ENCODE results near the gene SRF.

The SRF gene

DNA sequence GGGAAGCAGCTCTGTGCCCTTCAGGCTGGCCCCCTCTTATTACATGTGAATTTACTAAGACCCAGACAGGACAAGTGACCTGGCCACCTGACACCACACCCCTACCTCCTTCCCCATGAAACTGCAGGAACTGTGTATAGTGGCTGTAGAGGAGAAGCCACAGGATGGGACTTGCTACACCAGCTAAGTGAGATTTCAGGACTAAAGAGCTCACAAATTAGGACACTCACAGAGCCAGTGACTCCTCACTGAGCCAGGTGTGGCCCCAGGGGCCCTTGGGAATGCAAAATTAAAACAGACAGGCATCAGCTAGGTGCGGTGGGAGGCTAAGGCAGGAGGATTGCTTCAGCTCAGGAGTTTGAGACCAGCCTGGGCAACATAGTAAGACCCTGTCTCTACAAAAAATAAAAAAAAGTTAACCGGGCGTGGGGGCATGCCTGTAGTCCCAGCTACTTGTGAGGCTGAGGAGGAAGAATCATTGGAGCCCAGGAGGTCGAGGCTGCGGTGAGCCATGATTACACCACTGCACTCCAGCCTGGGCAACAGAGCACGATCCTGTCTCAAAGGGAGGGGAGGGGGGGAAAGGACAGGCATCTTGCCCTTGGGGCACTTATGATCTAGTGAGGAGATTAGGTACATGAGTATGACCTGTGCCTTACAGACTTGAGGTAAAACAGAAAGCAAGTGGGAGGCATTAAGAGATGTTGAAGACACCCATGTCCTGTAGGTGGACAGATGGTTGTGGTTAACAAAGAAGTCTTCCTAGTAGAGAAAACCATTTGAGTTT lies 23.2 kb upstream of the SRF start:
- ATAC-seq (no peak), DNase-seq (no peak)

DNA sequence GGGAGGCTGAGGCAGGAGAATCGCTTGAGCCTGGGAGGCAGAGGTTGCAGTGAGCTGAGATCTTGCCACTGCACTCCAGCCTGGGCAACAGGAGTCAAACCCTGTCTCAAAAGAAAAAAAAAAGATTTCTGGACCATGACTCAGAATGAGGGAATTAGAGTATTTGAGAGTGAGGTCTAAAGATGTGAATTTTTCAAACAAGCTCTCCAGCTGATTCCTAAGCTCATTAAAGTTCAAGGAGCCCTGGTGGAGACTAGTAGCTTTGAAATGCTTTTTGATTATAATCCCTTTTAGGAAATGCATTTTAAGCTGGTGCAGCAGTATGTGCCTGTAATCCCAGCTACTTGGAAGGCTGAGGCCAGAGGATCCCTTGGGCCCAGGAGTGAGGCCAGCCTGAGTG lies 21.8 kb upstream of the SRF start:
- ATAC-seq (no peak), DNase-seq (no peak)

DNA sequence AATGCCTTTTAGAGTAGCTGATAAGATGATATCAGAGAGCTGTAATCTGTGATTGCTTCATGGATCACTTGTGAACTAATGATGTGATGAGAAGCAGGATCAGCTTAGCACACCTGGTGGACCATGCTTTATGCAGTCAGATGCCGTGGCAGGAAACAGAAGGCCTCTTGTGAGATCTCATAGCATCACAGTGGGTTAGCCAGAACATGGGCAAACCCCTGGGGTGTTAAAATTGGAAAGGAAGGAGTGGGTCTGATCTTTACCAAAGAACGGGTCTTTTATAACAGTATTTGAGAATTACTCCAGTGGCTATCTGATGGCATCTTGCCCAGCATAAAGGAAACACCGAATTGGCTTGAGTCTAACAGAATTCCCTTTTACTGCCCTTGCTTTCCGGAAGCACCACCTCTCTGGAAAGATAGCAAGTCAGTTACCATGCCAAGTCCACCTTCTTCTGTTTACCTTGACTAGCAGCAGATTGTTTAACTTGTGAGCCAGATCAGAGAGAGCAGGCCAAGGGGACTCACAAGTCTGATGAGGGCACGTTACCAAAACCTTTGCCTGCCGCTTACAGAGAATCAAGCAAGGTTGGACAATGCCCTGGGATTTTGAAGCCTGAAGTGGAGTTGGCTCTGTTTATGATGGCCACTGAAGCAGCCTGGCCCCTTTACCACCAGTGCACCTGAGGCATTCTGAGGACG lies 20.9 kb upstream of the SRF start:
- DNase-seq: no peak
- no peak for ATAC-seq

DNA sequence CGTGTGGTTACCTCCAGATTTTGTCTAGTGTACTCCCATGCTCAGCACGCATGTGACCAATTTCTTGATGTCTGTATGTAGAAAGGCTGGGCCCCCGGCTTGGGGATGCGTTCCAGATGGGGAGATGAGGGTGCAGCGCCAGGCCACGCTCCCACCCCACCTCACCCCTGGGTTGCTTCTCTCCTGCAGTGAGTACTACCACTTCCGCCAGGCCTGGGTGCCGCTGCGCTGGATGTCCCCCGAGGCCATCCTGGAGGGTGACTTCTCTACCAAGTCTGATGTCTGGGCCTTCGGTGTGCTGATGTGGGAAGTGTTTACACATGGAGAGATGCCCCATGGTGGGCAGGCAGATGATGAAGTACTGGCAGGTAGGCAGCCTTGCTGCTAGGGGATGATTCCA lies 11.5 kb upstream of the SRF start:
- no peak for ATAC-seq
- no peak for DNase-seq

DNA sequence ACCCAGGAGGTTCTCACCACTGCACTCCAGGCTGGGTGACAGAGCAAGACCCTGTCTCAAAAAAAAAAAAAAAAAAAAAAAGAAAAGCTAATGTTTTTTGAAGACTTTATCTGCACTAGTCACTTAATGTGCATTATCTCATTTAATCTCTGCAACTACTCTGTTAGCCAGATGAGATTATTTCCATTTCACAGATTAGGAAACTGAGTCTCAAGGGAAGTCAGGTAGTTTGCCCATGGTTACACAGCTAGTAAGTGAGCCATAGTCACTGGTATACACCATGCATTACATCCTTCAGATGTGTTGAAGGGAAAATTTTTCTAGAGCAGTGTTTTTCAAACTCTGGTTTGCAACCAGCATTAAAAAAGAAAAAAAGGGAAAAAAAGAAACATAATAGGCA lies 7.2 kb upstream of the SRF start:
- ATAC-seq (no peak), DNase-seq (no peak)

DNA sequence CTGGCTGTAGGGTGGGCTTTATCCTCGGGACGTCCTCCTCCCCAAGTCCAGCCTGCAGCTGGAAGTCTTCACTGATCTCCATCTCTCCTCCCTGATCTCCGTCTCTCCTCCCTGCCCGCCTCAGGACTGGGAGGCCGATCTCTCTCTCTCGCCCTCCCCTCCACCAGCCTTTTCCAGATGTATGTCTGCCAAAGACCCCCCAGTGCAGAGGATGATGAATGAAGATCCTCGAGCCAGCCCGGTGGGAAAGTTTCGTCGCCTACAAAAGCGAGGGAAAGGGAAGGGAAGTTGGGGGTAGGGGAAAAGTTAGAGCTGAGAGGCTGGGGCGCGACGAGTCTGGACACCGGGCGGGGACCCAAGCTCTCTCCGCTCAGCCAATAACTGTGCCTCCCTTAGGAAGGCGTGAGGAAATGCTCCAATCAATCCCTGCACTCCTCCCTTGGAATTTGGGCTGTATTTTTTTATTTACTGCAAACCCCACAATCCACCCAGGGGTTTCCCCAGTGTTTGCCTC lies 595 bp upstream of the SRF start:
- DNase-seq (no peak), ATAC-seq (no peak)

DNA sequence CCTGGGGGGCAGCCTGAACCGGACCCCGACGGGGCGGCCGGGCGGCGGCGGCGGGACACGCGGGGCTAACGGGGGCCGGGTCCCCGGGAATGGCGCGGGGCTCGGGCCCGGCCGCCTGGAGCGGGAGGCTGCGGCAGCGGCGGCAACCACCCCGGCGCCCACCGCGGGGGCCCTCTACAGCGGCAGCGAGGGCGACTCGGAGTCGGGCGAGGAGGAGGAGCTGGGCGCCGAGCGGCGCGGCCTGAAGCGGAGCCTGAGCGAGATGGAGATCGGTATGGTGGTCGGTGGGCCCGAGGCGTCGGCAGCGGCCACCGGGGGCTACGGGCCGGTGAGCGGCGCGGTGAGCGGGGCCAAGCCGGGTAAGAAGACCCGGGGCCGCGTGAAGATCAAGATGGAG lies 636 bp downstream of the SRF start:
- peak; percentile 50 for DNase-seq

DNA sequence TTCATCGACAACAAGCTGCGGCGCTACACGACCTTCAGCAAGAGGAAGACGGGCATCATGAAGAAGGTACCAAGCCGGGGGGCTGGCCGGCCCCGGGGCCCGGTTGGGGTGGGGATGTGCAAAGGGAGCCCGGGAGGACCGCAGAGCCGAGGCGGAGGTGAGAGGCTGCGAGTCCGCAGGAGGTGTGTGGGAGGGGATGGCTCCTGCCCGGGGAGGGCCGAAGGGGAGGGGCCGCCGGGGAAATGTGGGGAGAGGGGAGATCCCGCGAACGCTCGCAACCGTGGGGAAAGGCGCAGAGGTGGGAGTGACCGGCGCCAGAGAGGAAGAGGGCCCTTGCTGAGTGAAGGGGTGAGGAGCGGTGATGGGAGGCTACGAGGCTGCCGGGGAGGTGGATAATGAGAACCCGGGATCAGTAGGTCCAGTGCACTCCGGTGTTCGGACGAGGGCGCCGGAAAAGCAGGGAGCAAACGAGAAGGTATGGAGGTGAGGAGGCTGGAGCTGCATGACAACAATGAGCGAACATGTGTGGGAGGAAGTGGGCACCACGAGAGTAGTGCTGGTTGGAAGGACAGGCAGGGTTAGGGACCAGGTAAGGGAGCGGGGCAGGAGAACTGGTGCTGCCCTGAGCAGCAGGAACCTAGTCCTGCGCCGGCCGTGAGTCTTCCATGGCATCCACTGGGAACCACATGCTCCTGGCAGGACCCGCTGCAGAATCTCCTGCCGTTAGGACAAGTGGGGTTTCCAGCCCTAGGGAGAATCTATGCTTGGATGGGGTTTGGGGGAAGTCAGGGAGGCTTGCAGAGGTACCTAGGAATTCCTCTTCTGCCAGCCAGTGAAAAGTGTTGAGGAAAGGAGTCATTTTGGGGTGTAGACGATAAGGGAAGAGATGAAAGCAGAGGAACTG lies 1.3 kb downstream of the SRF start:
- DNase-seq (peak; percentile 69), ATAC-seq (no peak)

More for the DNA sequence above, 636 bp downstream of the SRF start:
- ATAC-seq: no peak

DNA sequence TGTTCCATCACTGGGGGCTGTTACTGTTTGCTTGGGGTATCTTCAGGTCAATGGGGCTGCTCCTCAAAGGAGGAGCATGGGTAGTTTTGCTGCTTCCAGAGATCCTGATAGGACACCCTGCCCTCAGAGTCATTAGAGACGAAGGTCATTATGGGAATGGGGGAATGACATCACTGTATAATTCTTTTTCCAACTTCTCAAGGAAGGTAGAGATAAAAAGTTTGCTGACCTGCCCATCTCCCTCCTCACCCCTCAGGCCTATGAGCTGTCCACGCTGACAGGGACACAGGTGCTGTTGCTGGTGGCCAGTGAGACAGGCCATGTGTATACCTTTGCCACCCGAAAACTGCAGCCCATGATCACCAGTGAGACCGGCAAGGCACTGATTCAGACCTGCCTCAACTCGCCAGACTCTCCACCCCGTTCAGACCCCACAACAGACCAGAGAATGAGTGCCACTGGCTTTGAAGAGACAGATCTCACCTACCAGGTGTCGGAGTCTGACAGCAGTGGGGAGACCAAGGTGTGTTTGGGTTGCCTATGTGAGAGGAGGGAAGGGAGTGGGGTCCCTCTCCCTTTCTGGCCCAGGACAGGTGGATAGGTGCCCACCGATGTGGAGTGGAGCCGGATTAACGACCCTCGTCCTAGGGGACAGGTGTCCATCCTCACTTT lies 2.7 kb downstream of the SRF start:
- DNase-seq (no peak), ATAC-seq (no peak)

DNA sequence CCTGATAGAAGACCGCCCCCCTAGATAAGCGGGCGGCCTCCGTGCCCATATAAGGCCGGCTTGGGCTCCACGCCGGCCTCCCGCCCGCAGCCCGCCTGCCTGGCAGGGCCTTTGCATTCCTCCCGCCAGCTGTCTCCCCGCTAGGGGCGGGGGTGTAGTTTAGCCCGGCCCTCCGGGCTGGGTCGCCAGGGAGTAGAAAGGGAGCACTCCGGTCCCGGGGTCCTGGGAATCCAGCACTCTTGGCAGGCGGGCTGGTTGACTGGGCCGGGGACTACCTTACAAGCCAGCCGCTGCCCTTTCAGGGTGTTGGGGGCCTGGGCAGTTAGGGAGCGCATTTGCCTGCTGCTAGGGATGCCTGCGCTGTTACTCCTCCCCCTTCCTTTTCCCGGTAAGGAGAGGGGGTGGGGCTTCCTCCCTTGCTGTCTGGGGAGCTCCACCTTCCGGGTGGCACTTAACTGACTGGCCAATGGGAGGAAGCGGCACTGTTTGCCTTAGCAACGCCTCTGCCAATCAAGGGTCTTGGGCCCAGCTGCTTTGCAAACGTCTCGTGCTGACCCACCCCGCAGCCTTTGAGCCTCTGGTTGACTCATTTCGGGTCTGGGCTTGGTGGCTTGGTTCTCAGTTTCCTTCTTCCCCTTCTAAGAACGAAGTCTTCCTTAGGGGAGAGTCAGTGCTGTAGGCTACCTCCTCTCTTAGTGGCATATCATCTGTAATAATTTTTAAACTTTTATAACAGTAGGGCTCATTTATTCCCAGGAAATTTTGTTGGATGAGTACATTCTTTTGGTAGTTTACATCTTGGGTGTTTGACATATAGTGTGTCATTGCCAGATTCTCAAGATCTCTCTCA lies 3.4 kb downstream of the SRF start:
- ATAC-seq (peak; percentile 74), DNase-seq (peak; percentile 95)

DNA sequence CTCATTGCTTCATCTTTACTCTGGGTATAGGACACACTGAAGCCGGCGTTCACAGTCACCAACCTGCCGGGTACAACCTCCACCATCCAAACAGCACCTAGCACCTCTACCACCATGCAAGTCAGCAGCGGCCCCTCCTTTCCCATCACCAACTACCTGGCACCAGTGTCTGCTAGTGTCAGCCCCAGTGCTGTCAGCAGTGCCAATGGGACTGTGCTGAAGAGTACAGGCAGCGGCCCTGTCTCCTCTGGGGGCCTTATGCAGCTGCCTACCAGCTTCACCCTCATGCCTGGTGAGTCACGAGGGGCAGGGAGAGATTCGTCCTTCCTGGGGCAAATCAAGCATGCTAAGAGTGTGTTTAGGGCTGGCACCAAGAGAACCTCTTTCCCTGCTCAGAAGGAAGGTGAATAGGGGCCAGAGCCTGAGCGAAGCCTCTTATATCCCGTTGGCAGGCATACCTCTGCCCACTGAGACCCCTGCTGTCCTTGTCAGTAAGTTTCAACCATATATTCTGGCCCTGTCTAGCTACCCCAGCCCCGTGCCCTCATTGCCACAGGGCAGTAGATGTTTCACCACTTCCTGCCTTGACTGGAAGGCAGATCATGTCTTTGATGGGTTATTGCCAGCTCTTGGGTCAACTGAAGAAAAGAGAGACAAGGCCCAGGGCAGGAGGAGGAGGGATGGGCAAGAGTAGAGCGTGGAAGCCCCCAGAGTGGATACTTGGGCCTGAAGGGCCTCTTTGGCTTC lies 4.8 kb downstream of the SRF start:
- ATAC-seq (no peak), DNase-seq (no peak)

DNA sequence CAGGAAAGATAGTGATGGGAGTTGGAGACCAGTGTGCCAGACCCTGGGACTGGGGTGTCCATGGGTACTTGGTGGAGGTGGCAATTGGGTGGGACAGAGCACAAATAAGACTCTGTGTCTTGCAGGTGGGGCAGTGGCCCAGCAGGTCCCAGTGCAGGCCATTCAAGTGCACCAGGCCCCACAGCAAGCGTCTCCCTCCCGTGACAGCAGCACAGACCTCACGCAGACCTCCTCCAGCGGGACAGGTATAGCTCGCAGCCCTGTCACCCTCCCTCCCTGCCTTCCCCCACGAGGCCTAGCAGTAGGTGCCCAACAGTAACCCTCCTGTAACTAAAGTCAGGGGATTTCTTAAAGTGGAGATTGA lies 5.3 kb downstream of the SRF start:
- no peak for DNase-seq

DNA sequence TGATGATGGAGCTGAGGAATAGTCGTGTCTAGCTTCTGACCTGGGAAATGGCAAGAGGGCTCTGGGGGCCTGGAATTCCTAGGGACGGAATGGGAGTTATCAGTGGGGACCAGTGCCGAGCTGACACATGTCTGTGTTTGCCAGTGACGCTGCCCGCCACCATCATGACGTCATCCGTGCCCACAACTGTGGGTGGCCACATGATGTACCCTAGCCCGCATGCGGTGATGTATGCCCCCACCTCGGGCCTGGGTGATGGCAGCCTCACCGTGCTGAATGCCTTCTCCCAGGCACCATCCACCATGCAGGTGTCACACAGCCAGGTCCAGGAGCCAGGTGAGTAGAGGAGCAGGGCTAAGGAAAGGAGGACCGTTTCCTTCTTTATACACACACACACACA lies 7.1 kb downstream of the SRF start:
- DNase-seq (no peak), ATAC-seq (no peak)

More for the DNA sequence above, 5.3 kb downstream of the SRF start:
- no peak for ATAC-seq

DNA sequence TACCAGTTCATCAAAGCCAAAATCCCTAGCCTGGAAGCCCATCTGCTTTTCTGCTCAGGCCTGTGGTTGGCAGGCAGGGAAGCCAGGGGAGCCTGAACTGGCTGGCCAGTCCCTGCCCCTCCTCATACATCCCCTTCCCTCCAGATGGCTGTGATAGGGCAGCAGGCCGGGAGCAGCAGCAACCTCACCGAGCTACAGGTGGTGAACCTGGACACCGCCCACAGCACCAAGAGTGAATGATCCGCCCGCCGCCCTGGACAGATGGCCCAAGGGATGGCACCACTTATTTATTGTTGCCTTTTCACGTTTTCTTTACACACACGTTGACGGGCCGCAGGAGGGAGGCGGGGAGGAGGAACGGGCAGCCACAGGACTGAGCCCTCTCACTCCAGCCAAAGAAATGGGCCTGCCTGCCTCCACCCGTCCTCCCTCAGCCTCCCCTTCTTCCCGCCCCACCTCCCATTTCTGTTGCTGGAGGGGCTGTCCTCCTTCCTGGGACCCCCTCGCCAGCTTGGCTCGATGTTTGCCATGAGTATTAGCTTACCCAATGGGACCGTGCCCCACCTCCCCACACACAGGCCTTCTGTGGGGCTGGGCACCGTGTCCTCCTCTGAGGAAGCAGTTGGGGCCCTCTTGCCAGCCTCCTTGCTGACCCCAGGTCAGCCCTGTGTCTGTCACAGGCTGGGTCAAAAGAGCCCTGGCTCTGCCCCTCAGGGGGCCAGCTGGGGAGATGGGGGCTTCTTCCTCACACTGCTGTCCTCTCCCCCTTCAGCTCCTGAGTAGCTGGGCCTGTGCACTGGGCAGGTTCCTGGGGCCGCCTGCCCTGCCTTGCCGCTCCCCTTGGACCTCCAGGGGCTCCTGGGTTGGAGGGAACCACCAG lies 8.1 kb downstream of the SRF start:
- ATAC-seq: no peak
- no peak for DNase-seq

DNA sequence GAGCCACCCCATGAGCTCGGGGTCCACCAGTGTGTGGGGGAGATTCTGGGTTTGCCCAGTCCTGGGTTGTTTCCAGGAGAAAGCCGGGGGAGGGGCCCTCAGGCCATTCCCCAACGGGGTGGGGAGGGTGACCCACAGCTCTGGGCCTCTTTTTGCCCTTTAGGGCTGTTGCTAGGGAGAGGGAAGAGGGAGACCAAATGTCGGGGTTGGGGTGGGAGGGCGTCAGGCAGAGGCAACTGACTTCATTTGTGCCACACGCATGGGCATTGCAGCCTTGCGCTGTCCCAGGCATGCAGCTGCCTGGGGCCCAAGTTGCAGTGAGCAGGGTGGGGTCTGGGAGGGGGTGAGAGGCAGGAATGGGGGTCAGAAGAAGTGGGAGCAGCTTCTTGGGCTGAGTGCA lies 9.0 kb downstream of the SRF start:
- no peak for DNase-seq
- no peak for ATAC-seq

DNA sequence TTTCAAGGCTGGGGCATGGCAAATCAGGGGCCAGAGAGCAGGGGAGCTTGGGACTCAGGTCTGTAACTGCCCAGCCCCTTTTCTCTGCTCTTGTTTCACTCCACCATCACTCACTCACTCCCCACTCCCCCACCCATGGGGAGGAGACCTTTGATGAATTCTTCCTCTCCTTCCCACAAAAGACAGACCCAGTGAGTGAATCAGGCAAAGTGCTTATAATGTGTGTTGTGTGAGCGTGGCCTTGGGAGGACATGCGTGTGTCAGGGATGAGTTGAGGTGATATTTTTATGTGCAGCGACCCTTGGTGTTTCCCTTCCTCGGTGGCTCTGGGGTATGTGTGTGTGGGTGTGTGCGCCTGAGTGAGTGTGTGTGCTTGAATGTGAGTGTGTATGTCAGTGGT lies 9.9 kb downstream of the SRF start:
- ATAC-seq (no peak), DNase-seq (no peak)

DNA sequence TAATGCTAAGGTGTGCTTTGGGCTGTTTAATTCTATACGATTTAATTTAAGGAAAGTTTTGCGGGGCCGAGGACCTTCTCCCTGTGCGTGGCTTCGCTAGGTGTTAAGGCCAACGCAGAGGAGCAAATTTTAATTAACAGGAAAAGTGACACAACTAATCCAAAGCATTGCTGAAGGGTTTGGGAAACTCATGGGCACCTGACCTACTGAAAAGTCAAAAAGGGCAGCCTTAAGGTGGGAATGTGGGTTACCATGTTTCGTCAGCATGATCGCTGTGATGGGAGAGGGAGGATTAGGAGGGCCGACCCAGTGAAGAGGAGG lies 10.5 kb downstream of the SRF start:
- DNase-seq (no peak), ATAC-seq (no peak)

DNA sequence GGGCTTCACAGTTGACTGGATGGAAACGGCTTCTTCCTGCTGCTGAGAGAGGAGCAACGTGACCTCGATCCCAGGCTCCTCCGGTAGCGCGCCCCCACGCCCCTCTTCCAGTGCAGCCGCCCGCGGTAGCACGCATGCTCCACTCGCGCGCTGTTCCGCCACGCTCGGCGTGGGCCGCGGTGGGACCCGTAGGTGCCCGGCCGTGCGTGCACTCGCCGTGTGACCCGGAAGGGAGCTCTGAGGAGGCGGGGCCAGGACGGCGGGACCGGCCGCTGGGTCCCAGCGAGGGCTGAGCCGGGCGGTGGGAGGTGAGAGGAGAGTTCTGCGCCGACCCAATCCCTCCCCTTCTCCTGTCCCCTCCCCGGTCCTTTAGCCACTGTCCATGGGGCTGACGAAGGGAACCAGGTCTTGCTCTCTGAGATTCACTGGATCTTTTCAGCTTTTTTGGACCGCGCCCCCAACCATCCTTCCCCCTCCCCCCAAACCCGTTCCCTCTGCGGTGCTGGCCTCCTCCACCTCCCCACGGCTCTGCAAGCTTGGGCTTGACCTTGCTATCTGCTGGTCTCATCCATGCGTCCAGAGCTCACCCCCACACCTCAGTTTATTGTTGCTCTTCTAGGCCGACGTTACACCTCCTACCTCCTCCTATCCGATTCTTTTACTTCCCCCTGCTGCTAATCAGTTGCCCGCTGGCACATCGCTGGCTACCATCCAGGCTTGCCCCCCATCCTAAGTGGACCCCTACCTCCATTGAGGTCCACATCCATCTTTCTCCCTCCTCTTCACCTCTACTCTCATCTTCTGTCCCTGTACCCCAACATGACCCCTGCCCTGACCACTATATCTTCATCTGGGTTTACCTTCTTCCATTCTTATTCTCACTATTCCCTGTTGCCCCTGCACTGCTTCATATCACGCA lies 11.1 kb downstream of the SRF start, which contains the start of gene CUL9:
TSS of gene CUL9 (plus strand) at position 255 of the 919 bp plus-strand sequence. CDS start 2,115 bp downstream, outside the sequence.
- DNase-seq (peak; percentile 87), ATAC-seq (peak; percentile 95)
